Measurements from ENCODE around the gene PARP8. TPM values are rescaled to one million over a fixed set of nuclear protein-coding genes. Genes with fewer than 3 reads are reported as not detected.

The PARP8 gene, protein sequence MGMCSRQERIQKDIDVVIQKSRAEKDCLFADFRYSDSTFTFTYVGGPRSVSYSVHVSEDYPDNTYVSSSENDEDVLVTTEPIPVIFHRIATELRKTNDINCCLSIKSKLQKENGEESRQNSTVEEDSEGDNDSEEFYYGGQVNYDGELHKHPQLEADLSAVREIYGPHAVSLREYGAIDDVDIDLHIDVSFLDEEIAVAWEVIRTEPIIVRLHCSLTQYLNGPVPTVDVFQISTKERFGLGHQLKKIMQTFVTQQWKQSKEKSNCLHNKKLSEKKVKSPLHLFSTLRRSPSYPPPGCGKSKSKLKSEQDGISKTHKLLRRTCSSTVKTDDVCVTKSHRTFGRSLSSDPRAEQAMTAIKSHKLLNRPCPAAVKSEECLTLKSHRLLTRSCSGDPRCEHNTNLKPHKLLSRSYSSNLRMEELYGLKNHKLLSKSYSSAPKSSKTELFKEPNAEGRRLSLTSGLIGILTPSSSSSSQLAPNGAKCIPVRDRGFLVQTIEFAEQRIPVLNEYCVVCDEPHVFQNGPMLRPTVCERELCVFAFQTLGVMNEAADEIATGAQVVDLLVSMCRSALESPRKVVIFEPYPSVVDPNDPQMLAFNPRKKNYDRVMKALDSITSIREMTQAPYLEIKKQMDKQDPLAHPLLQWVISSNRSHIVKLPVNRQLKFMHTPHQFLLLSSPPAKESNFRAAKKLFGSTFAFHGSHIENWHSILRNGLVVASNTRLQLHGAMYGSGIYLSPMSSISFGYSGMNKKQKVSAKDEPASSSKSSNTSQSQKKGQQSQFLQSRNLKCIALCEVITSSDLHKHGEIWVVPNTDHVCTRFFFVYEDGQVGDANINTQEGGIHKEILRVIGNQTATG
- total RNA-seq, result 0.27 and 1.0 TPM in 2 replicates

DNA sequence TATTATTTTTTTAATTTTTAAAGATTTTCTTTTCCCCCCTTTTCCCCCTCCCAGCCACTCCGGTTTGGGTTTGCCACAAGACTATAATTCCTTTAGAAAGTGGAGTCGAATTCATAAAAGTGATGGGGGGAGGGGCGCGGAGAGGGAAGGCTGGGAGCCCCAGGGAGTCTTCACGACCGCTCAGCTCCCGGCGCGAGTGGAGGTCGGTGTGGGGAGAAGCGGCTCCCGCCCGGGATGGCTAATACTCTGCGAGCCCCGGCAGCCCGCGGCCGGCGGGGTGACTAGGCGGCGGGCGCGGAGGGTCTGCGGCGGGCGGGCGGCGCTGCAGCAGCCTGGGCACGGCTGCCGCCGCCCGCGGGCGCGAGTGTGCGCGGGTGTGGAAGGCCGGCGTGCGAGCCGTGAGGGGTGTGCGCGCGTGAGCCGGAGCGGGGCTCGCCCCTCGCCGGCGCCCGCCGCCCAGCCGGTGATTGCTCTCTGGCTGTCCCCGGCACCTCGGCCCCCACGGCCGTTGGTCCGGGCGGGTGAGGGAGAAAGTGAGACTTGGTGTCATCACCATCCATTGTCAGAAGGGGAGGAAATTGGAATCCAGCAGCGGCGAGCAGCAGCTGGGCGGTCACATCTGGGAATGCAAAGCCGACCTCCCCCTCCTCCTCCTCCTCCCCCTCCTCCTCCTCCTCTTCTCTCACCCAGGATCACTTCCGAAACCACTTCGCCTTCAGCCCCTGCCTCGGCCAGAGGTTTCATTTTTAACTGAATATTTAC lies at the start of gene PARP8:
Gene PARP8, plus strand, starts transcription at position 377 of the 762 bp plus-strand sequence. CDS start 459 bp downstream, outside the sequence.

Other genes with a start within 250 kb of the PARP8 start
- 0.18 and 1.4 TPM in 2 replicates for gene EMB, start 225.3 kb upstream of the PARP8 start, total RNA-seq

Data from endothelial cell of coronary artery (primary cell).